IMR-90 (cell line): Measurements from ENCODE around the gene ZSCAN5C.
"Not testable (repeated sequence)": the region's sequence is repeated elsewhere in the genome, so short reads cannot be mapped to it uniquely, and the experiment has no call there.

Experiments used
- BHLHE40 ChIP-seq: fragments of 150-350 bp; IDR thresholded peaks from 2 replicates; pipeline ENCODE4 v1.6.1; 2016; ENCODE audit warnings: mild to moderate bottlenecking, low read depth, low read length
- CEBPB ChIP-seq: IDR thresholded peaks from 2 replicates; pipeline ENCODE4 v1.6.1; 2012; ENCODE audit warnings: low read depth, low read length, improper control_type of control experiment
- CTCF ChIP-seq: conservative IDR thresholded peaks from 2 replicates; pipeline ENCODE4 v1.5.1; 2012; ENCODE audit warnings: mild to moderate bottlenecking, low read depth, low read length, improper control_type of control experiment
- FOS ChIP-seq: fragments of 150-350 bp; IDR thresholded peaks from 2 replicates; pipeline ENCODE4 v1.6.1; 2016; ENCODE audit warnings: low read depth, low read length
- MAFK ChIP-seq: IDR thresholded peaks from 2 replicates; pipeline ENCODE4 v1.6.1; 2012; ENCODE audit warnings: low read depth, low read length, improper control_type of control experiment
- MXI1 ChIP-seq: IDR thresholded peaks from 2 replicates; pipeline ENCODE4 v1.6.1; 2012; ENCODE audit warnings: low read depth, mild to moderate bottlenecking, low read length, moderate library complexity, borderline replicate concordance
- NFE2L2 ChIP-seq: fragments of 150-350 bp; IDR thresholded peaks from 2 replicates; pipeline ENCODE4 v1.6.1; 2016; ENCODE audit warnings: low read depth, mild to moderate bottlenecking, low read length
- POLR2A ChIP-seq: IDR thresholded peaks from 2 replicates; pipeline ENCODE4 v1.6.1; 2012; ENCODE audit warnings: mild to moderate bottlenecking, low read depth, low read length
- RAD21 ChIP-seq: IDR thresholded peaks from 2 replicates; pipeline ENCODE4 v1.6.1; 2012; ENCODE audit warnings: low read length, improper control_type of control experiment
- RCOR1 ChIP-seq: IDR thresholded peaks from 2 replicates; pipeline ENCODE4 v1.6.1; 2012; ENCODE audit warnings: mild to moderate bottlenecking, low read length, improper control_type of control experiment; ENCODE audit not compliant: insufficient replicate concordance
- RFX5 ChIP-seq: IDR thresholded peaks from 2 replicates; pipeline ENCODE4 v1.8.0; 2012; ENCODE audit warnings: low read depth, mild to moderate bottlenecking, low read length, moderate library complexity
- SMC3 ChIP-seq: fragments of 150-350 bp; IDR thresholded peaks from 2 replicates; pipeline ENCODE4 v1.6.1; 2016; ENCODE audit warnings: low read depth, mild to moderate bottlenecking, antibody characterized with exemption, low read length, moderate library complexity
- USF2 ChIP-seq: fragments of 150-350 bp; IDR thresholded peaks from 2 replicates; pipeline ENCODE4 v1.6.1; 2017; ENCODE audit warnings: mild to moderate bottlenecking, antibody characterized with exemption, low read length, low read depth

- not testable (repeated sequence) for TF ChIP-seq POLR2A, BHLHE40, CTCF, NFE2L2, RAD21, CEBPB, USF2, SMC3, MXI1, MAFK, RFX5, RCOR1, FOS
These were observed 8.0 kb downstream of the ZSCAN5C start for GRCh38 chr19:56210036-56210435.
